ENCODE results near the gene ITPR2.
A peak's percentile ranks its signal among the peaks of the same experiment; 100 is the strongest.

Gene ITPR2

DNA sequence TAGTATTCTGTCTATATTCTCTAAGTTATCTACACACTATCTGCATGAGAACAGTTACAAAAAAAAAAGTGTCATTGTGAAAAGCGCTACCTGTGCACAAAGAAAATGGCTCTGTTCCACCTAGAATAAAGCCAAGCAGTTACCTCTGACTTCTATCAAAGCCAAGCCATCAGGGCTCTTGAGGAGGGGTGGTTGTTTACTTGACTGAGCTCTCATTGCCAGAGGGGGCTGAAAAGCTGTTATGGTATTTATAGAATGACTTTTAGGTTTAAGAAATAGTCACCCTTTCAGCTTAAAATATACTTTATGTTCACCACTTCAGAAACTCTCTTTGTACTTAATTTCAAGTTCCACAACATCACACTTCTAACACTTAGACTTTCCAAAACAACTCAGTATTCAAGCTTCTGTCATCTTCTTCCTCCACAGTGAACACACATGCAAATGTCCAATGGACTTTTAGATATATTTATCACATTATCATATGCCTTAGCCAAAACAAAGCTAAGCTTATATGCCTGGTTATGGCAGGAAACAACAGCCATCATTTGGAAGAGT is 7.5 kb downstream of the ITPR2 start:
- DNase-seq (ENCODE audit: low read depth, low spot score) = no peak
- H3K27ac ChIP-seq = no peak overlapping the region

DNA sequence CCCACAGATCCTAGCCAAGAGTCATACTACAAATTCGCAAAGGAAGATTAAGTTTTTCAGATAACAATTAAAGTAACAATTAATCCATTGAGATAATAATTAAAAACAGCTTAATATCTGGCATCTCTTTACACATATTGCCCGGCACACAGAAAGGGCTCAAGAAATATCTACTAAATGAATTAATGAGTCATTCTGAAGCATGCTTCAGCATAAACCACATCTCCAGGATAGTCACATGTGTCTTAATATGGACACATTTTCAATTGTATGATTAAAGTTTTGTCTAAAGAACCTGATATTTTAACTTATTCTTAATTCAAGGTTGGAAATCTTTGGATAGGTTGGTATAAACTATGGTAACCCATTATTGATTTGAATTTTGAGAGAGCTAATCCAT is 9.6 kb downstream of the ITPR2 start:
- H3K27ac ChIP-seq = no peak overlapping the region
- DNase-seq (ENCODE audit: low read depth, low spot score) = no peak

DNA sequence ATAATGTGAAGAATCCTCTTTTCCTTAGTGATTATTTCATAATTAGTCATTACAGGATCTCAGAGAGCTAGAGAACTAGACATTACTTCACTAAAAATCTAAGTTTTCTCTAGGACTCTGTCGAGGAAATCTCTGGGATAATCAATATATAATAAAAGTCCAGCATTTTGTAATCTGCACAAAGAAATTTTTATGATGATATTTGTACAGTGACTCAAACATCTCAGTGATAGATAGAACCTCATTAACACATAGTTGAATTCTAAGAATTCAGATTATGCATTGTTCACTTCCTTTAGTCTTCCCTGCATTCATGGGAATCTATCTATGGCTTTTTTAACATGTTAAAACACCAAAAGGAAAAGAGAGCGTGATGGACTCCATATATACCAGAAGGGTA is 11.0 kb downstream of the ITPR2 start:
- DNase-seq (ENCODE audit: low read depth, low spot score) = no peak

DNA sequence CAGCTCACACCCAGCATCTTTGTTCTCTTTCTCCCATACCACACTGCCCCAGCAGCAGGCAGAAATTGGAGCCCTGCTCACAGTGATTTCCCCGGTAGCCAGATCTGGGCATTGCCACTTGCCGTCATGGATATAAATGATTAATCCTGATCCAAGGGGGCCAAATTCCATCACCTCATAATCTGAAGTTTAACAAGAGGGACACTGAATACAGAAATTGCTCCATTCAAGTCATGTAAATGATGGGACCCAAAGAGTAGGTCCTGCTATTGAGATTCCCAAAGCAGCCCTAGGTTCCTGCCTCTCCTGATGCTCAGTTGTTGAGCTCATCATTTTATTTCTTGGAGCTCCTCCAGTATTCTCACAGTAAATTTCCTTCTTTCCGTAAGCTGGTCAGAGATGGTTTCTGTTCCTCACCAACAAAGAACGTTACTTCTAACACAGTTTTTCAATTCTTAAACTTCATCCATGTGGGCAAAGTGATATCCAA is 11.7 kb downstream of the ITPR2 start:
- no peak for DNase-seq (ENCODE audit: low read depth, low spot score)
- H3K27ac ChIP-seq = no peak overlapping the region

More for the DNA sequence above, 11.0 kb downstream of the ITPR2 start:
- H3K27ac ChIP-seq = no peak overlapping the region

DNA sequence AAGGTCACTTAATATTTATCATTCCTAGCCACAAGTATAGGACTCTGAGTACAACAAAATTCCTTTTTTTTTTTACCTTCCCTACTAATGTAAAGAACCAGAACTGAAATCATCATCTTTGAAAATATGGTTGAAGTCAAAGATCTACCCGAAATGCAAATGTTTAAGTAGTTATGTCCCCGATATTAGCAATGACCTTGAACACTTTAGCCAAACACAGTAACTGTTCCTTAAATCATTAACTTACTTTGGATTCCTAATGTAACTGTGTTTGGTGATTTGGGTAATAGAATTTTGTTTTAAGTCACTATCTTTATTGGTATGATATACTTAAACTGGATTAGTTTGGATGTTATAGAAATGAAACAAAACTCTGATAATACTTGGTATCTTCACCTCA is 14.4 kb downstream of the ITPR2 start:
- DNase-seq (ENCODE audit: low read depth, low spot score) = no peak
- no peak overlapping the region for H3K27ac ChIP-seq

DNA sequence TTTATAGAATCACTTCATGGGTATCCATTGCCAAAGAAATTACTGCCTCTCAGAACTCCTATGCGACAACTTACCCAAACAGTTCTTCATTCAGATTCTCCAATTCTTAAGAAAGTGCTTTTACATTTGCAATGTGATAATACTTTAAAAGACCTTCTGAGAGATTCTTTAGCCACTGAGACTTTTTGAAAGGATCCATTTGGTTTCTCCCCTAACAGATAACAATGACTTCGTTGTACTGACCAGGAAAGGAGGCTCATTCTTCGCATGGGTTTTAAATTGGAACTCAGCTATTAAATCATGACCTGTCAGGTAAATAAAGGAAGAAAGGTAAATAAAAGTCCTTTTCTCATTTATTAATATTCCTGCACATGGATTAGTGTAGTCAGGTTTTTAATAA is 14.8 kb downstream of the ITPR2 start:
- DNase-seq (ENCODE audit: low read depth, low spot score) = no peak
- no peak overlapping the region for H3K27ac ChIP-seq

DNA sequence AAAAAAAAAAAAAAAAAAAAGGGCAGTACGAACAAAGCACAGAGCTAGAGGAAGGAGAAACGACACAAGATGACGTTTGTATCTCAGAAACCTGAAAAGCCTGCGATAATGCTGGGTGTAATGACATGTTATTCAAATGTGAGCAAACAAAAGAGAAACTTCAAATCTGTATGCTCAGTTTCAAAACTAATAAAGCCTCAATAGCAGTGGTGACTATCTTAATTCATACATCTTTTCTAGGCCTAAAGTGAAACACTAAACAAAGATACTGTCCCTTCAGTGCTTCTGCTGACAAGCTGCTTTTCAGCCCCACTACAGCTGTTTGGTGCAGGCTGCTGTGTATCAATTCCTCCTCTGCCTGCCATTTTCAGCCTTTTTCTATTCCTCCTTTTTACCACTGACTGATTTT is 15.8 kb downstream of the ITPR2 start:
- no peak for DNase-seq (ENCODE audit: low read depth, low spot score)
- no peak overlapping the region for H3K27ac ChIP-seq

DNA sequence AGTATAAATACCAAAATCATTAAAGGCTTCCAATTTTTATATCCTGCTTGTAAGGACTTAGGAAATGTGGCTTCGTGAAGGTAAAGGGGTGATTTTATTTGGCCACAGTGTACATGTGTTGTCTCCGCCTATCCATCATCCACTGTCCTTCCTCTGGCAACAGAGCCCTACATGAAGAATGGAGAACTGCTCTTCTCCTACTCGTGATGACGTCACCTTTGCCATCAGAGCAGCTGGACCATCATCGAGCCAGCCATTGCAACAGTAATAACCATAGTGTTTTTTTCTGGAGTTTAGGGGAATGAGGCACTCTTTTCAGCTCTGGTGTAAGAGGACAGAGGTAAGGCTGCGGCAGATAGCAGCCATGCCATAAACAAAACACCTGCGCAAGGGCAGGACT is 19.2 kb downstream of the ITPR2 start:
- no peak overlapping the region for H3K27ac ChIP-seq
- no peak for DNase-seq (ENCODE audit: low read depth, low spot score)

DNA sequence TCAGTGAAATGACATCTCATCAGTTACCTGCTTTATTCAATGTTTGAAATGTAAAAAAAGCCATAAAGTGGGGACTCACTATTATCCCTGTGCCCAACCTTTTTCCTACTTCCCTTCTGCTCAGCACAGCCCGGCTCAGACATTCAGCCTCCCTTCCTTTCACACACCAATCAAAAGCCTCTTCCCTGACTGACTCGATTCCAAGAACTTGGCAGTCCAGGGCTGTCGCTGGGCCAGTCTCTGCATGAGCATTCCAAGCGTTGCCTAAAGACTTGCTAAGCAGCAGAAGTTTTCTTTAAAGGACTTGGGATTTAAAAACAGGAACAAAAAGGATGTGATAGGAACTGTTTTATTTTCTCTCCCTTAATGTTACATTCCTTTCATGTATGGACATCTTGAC is 22.7 kb downstream of the ITPR2 start:
- DNase-seq (ENCODE audit: low read depth, low spot score) = no peak

DNA sequence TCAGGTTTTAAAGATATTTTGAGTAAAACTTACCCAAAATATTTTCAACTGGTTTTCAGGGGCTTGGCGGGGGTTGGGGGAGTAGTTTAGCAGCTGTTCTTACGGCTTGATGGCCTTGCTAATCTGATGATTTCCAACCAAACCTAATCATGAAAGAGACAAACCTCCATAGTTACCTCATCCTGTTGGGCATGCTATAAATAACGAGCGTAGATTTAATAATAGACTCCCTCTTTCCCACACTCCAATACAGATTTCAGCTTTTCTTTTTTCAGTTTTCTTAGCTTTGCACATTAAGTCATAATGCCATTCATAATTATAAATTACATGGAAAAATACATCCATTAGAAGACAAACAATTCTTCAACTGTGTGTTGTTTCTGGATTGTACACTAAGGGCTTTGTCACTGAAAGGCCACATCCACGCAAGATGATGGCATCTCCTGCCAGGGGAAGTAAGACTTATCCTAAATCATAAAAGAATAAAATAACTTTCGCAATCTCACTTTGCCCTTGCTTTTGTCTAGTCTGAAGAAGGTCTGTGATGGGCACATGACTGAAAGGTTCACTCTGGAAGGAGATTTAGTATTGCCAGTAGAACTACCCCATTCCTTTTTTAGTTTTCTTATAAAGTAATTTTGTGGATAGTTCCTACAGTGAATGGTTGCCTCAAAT is 23.2 kb downstream of the ITPR2 start:
- DNase-seq (ENCODE audit: low read depth, low spot score) = no peak
- H3K27ac ChIP-seq = peak overlapping the region; percentile 6

More for the DNA sequence above, 22.7 kb downstream of the ITPR2 start:
- H3K27ac ChIP-seq = peak overlapping the region; percentile 6

DNA sequence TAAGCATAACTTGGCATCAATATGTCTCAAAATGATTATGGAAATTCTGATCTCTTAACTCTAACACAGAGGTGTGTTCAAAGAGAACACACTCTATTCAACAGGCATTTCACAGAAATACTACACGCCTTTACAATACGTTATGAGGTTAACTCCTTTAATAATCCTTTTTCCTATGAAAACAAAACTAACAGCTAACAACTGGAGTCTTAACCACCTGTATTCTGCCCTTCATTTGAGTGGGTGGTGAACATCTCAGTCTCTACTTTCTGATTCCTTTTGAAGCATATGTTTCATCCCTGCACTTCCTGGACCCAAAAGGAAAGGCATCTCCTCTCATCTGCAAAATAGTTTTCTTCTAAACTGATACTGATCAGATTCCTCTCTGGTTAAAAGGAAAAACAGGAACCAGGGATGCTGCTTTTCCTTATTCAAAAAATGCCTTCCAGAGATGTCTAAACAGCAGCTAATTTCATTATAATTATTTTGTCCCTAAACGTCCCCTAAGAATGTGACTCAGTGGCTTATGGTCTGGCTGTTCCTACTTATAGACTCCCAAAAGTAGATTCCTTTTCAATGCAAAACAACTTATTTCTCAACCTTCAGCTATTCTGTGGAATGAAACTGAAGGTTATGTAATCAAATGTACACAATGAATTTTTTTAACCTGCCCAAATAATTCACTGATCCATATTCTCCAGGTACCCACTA is 24.1 kb downstream of the ITPR2 start:
- no peak for DNase-seq (ENCODE audit: low read depth, low spot score)
- no peak overlapping the region for H3K27ac ChIP-seq

DNA sequence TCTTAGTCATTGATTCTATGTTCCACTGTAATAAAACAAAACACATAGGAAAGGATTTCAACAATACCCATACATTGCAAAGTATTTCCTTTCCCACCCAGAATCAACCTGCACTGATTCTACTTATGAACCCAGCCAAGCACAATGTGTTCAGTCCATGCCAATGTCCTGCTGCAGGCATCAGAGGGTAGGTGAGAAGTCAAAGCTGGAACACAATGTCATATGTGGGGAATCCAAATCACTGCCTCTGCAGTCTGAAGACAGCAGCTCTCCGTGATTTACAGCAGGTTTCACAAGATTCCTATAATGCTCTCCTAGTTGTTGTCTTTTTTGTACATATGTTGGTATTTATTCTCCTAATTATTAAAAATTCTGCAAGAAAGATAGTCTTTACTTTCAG is 25.7 kb downstream of the ITPR2 start:
- no peak for DNase-seq (ENCODE audit: low read depth, low spot score)
- no peak overlapping the region for H3K27ac ChIP-seq

DNA sequence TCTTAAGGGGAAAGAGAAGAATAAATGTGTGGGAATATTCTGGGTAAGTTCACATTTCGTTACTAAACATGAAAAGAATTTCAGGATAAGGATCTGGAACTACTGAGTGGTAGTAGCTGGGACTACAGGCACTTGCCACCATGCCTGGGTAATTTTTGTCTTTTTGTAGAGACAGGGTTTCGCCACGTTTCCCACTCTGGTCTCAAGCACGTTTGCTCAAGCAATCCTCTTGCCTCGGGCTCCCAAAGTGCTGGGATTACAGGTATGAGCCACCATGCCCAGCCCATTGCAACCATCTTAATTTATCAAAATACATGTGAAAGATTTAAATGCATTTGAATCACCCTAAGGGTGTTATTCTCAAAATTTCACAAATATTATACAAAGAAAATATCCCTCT is 26.4 kb downstream of the ITPR2 start:
- DNase-seq (ENCODE audit: low read depth, low spot score) = no peak

DNA sequence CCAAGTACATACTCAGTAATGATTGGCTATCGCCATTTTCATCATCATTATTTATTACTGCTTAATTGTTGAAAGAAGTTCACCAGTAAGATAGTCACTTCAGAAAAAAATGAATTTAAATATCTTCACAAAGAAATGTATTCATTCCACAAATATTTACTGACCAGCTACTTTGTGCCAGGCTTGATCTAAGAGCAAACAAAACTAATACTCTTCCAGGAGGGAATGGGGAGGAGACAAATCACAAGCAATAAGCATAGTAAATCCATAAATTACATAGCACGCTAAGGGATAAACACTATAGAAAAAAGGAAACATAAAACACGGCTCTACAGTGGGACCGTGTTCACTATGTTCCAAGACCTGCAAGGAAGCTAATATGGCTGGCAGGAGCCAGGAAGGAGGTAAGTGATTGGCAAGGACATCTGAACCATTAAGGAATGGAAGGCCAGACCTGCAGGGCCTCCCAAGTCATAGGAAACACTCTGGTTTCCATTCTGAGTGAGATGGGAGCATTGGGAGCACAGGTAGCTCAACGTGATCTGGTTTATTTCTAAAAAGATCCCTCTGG is 27.5 kb downstream of the ITPR2 start:
- no peak overlapping the region for H3K27ac ChIP-seq
- DNase-seq (ENCODE audit: low read depth, low spot score) = no peak

More for the DNA sequence above, 26.4 kb downstream of the ITPR2 start:
- H3K27ac ChIP-seq = no peak overlapping the region

DNA sequence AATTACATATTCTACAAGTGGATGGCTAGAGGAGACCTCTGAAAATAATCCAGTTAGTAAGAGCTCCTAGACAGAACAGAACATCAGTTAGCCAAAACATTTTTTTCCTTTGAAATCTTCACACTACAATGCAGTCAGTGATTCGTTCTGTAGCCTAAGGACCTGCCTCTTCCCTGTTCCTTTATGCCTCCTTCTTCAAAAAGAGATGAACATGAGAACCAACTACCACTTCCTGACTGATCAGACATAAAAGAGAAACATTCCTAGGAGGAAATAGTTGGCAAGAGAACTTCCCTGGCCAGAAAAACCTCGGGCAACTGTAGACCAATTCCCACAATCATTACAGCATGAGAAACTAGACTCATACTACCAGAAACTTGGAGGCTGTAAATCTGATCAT is 29.4 kb downstream of the ITPR2 start:
- no peak for DNase-seq (ENCODE audit: low read depth, low spot score)
- H3K27ac ChIP-seq = peak overlapping the region; percentile 36

DNA sequence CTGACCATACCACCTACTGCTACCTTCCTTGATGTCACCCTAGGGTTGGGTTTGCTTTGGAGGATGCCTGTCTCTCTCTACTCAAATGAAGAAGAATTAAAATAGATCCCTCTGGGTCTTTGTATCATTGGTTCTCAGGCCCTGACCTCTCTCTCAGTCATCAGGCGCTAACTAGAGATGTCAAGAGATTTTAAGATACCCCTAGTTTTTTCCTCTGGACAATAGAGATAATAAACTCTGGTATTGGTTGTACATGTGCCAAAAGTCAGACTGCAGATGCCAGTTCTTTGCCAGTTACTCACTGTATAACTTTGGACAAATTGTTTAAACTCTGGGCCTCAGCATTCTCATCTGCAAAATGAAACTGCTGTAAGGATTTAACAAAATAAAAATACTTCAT is 31.5 kb downstream of the ITPR2 start:
- DNase-seq (ENCODE audit: low read depth, low spot score) = no peak
- no peak overlapping the region for H3K27ac ChIP-seq

DNA sequence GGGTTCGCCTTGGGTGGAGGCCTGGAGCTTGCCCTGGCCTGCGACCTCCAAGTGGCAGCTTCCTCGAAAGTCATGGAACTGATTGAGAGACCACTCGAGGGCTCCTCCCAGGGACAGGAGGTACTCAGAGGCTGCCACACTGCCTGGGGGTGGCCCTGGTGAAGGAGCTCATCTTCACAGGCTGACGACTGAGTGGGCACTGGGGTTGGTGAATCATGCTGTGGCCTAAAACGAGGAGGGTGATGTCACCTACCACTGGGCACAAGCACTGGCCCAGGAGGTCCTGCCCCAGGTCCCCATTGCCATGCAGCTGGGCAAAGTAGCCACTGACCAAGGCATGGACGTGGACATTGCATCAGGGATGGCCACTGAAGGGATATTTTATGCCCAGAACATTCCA is 32.1 kb downstream of the ITPR2 start:
- no peak overlapping the region for H3K27ac ChIP-seq
- no peak for DNase-seq (ENCODE audit: low read depth, low spot score)

DNA sequence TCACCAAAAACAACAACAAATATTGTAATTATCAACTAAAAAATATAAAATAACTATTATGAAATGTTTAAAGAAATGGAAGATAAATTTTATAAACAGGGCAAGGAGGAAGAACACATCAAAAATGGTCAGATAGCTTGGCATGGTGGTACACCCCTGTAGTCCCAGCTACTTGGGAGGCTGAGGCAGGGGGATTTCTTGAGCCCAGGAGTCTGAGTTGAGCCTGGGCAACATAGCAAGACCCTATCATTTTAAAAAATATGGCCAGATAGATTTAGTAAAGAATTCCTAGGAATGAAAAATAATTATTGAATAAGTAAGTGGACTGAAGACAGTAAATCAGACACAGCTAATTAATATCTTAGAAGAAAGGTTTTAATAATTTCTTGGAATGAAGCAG is 32.6 kb downstream of the ITPR2 start:
- DNase-seq (ENCODE audit: low read depth, low spot score) = no peak

DNA sequence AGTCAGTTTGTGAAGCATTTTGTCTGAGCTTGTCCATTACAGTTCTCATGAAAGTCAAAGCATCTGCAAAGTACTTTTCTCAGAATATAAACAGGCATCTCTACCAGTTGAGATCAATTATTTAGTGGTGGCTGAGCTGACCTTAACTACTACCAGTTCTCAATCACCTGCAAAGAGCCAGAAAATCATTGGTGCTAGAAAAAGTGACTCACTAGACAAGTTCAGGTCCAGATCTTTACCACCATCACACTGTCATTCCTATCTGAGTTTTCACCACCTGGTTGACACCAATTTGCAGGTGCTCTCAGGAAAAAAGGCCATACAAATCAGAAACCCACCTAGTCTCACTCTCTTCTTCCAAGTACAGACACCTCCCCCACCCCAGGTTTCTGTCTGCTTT is 33.3 kb downstream of the ITPR2 start:
- no peak for DNase-seq (ENCODE audit: low read depth, low spot score)
- H3K27ac ChIP-seq = no peak overlapping the region

More for the DNA sequence above, 32.6 kb downstream of the ITPR2 start:
- no peak overlapping the region for H3K27ac ChIP-seq

DNA sequence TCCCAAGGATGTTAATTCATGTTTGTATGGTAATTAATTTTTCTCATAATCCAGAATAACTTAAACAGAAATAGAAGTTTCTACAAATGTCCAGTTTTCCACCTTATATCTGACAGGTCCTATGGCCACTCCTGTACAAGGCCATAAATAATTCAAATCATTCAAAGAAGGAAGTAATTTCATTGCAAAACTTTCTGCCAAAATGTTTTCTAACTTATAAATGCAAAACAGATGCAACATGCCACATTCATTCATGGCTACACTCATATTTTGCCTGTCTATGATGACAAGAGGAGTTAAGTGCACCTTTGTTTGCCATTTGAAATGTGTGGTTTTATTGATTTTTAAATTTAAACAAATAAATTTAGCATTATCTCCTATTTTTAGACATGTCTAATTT is 34.4 kb downstream of the ITPR2 start:
- no peak overlapping the region for H3K27ac ChIP-seq
- no peak for DNase-seq (ENCODE audit: low read depth, low spot score)

DNA sequence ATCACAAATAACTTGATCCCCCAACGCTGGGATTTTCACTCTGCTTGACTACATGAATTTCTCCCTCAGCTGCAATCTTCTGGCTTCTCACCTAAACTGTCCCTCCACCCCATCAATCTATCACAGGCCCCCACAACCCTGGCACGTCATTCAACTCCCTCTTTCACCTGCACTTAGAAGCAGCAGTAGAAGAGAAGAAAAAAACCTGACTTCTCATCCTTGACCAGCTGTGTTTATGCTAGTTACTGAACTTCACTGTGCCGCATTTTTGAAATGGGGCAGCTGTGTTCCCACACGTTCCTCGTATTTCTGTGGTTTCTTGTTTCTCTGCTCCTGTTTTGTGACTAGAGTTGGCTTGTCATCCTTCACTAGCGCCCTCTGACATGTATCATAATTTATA is 35.0 kb downstream of the ITPR2 start:
- DNase-seq (ENCODE audit: low read depth, low spot score) = no peak
- H3K27ac ChIP-seq = no peak overlapping the region

Data from epithelial cell of prostate (primary cell).